Ovary (tissue), 9 donors: ENCODE measurements around the gene PGAP3. TPM values are rescaled to one million over a fixed set of nuclear protein-coding genes. Genes with fewer than 3 reads are reported as not detected.

ENCODE experiments used
- DNase-seq, 5 donors: peaks; one replicate each; pipeline ENCODE4 v3.0.0-alpha.2; 2019 to 2020
- H3K27ac ChIP-seq, 2 donors: fragments of 200-600 bp; one replicate each; pipeline versions ENCODE4 v1.5.1 to v1.8.0; 2019 to 2022
- H3K27me3 ChIP-seq: fragments of 200-600 bp; one replicate; pipeline ENCODE4 v1.8.0; 2022
- H3K36me3 ChIP-seq: fragments of 200-600 bp; sonication (generic); one replicate; pipeline ENCODE4 v1.5.1; 2019
- H3K4me1 ChIP-seq: one replicate; pipeline ENCODE4 v1.8.1; 2013; ENCODE audit warnings: mild to moderate bottlenecking, moderate library complexity; ENCODE audit not compliant: insufficient read depth
- H3K4me3 ChIP-seq: fragments of 200-600 bp; sonication (generic); one replicate; pipeline ENCODE4 v1.5.1; 2017
- H3K9me3 ChIP-seq, 2 donors: fragments of 200-600 bp in 1 of 2; sonication (generic) in 1 of 2; one replicate each; pipeline versions ENCODE4 v1.5.1 to v1.8.1; 2013 to 2019; ENCODE audit warnings: mild to moderate bottlenecking in 1 of 2, moderate library complexity in 1 of 2
- CTCF ChIP-seq, 3 donors: fragments of 450-650 bp in 2 of 3; fragments of 200-600 bp in 1 of 3; IDR thresholded peaks; one replicate each; pipeline versions ENCODE4 v1.5.1 to v1.8.0; 2016 to 2022; ENCODE audit warnings: antibody characterized with exemption in 3 of 3, mild to moderate bottlenecking in 1 of 3
- EP300 ChIP-seq: sonication (generic); formaldehyde crosslinking; IDR thresholded peaks from one replicate; pipeline ENCODE4 v1.6.1; 2017; ENCODE audit warnings: antibody characterized with exemption
- POLR2A ChIP-seq: fragments of 450-650 bp; IDR thresholded peaks from one replicate; pipeline ENCODE4 v1.6.1; 2017; ENCODE audit warnings: antibody characterized with exemption, mild to moderate bottlenecking, moderate library complexity
- WGBS, 3 donors: extraction: QIAGEN DNeasy Blood & Tissue Kit in 1 of 3; methylation state at CpG; one replicate each; pipeline versions ENCODE4 v1.1.5 to v1.1.7; 2013 to 2017; 5-methylcytosine and 5-hydroxymethylcytosine counted together
- intact Hi-C, 4 donors: fragments of 100-400 bp; cut with DNase I; formaldehyde crosslinking; loops; one replicate each; pipeline versions ENCODE4 v1.11.0 to v1.15.1; 2022 to 2023
- polyA plus RNA-seq, 2 donors: library from polyadenylated mRNA; stranded (reverse); fragments of 200-250 nt in 1 of 2; fragments of 350-450 nt in 1 of 2; fragmentation: Illumina TruSeq in 1 of 2; extraction: RNeasy Lipid Tissue Mini Kit (QIAGEN cat#74804) in 1 of 2; gene quantifications; one replicate each; pipeline ENCODE4 v1.2.3, GENCODE V29; 2013 to 2014
- total RNA-seq, 7 donors: library from RNA; depleted of rRNA in 2 of 7; stranded (reverse); fragments of >200 nt in 2 of 7; fragmentation: NEBNext Ultra II Directional in 3 of 7; extraction: Animal tissue kit (Norgen Biotek cat#: 25700) in 3 of 7; gene quantifications; one replicate each; pipeline versions ENCODE4 v1.1.0 to v1.2.4, GENCODE V29; 2016 to 2023
- donor health status: DM: no; HTN: no; CAD: no; lungs with moderate emphysema.
- donor health status: DM: no; HTN: no; CAD: no.
- donor health status: Bipolar disorder and iron deficiency.
- donor health status: DM: yes; HTN: yes; CAD: no.
- donor health status: DM: no; HTN: no; CAD: no.
- donor health status: DM: yes; HTN: yes; CAD: no.

PGAP3 gene
- total and polyA plus RNA-seq, 9 donors: 7.9 to 31.3 (median 19.6) TPM

GRCh38 chr17:39633570-39634183 is 54.2 kb downstream of the PGAP3 start:
- Histone ChIP-seq H3K4me3 (no peak overlapping the region), H3K27me3 (no peaks in the 10 kb centered on the region), H3K27ac (no peak overlapping the region), H3K9me3 (no peaks in the 10 kb centered on the region), H3K4me1 (peaks cover 8% of the 10 kb centered on the region), H3K36me3 (no peaks in the 10 kb centered on the region)
- WGBS, 3 donors: 62 to 66% (median 66%) methylated on average over 7 to 8 of the region's 8 CpGs
- intact Hi-C loops: loop anchor here in 1 of 4 donors (5.0 kb wide), 1 partner anchor 99 kb away; the partner anchor contains the start of gene MIEN1
- TF ChIP-seq POLR2A (no peak), EP300 (no peak), CTCF (IDR thresholded peaks at IDR 0.05) (no peak)
- no peak for DNase-seq

GRCh38 chr17:39632153-39632941 is 55.5 kb downstream of the PGAP3 start:
- Histone ChIP-seq H3K27ac (no peak overlapping the region), H3K4me3 (no peak overlapping the region), H3K36me3 (no peaks in the 10 kb centered on the region), H3K4me1 (peaks cover 1% of the 10 kb centered on the region), H3K9me3 (no peaks in the 10 kb centered on the region), H3K27me3 (no peaks in the 10 kb centered on the region)
- no peak for DNase-seq
- intact Hi-C loops: loop anchor here in 1 of 4 donors (5.0 kb wide), 1 partner anchor 100 kb away; the partner anchor contains the start of gene MIEN1
- TF ChIP-seq EP300 (no peak), CTCF (IDR thresholded peaks at IDR 0.05) (no peak), POLR2A (no peak)
- 19 to 23% (median 21%) methylated on average over 12 to 13 of the region's 13 CpGs for WGBS, 3 donors

- no peaks in the 10 kb centered on the region for H3K9me3 ChIP-seq
- intact Hi-C loops: loop anchor here in 1 of 4 donors (5.0 kb wide), 1 partner anchor 101 kb away; the partner anchor contains the start of gene MIEN1
- no peaks in the 10 kb centered on the region for H3K36me3 ChIP-seq
- TF ChIP-seq EP300 (no peak), CTCF (IDR thresholded peaks at IDR 0.05) (no peak), POLR2A (no peak)
- H3K4me3 ChIP-seq: no peak overlapping the region
- H3K4me1 ChIP-seq: peaks cover 1% of the 10 kb centered on the region
- 33 to 39% (median 35%) methylated on average over 6 of the region's 6 CpGs for WGBS, 3 donors
- no peaks in the 10 kb centered on the region for H3K27me3 ChIP-seq
- no peak for DNase-seq
- H3K27ac ChIP-seq: no peak overlapping the region
Observed at GRCh38 chr17:39631403-39631802, 56.5 kb downstream of the PGAP3 start.

- WGBS, 3 donors: 72 to 83% (median 74%) methylated on average over 12 of the region's 12 CpGs
- DNase-seq: no peak
- Histone ChIP-seq H3K4me3 (no peak overlapping the region), H3K4me1 (peaks cover 1% of the 10 kb centered on the region), H3K9me3 (no peaks in the 10 kb centered on the region), H3K27me3 (no peaks in the 10 kb centered on the region), H3K27ac (no peak overlapping the region), H3K36me3 (no peaks in the 10 kb centered on the region)
- TF ChIP-seq CTCF (IDR thresholded peaks at IDR 0.05) (no peak), POLR2A (no peak), EP300 (no peak)
- intact Hi-C loops: loop anchor here in 2 of 4 donors (5.0 to 10.0 kb wide), 3 partner anchors 85 to 122 kb away; partner anchors contain the start of gene MIEN1 (in 1 of the 2)
Observed at GRCh38 chr17:39629898-39630297, 58.0 kb downstream of the PGAP3 start.
